ENCODE data around the gene PALM3.

The PALM3 gene

DNA sequence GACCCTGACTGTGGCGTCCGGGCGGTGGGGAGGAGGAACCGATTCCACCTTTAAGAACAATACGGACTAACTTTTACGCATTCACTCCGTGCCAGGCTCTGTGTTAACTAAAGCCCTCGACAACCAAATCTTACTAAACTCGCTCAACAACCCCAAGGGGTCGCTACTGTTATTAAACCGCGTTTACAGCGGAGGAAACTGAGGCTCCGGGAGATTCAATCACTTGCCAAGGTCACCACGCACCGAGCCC, 27.5 kb upstream of the PALM3 start:
- Histone ChIP-seq H3K79me2 (ENCODE audit: insufficient read depth, low read length) (peaks cover 6% of the 10 kb centered on the region), H2AFZ (ENCODE audit: low read depth, low read length, severe bottlenecking) (no peak overlapping the region), H3K9ac (ENCODE audit: low read length) (peak overlapping the region; percentile 68), H3K27me3 (ENCODE audit: low read length) (no peaks in the 10 kb centered on the region), H3K9me3 (ENCODE audit: insufficient read depth, low read length) (no peaks in the 10 kb centered on the region), H3K9me2 (replicated peaks; ENCODE audit: insufficient read depth, low read length) (no peaks in the 10 kb centered on the region), H3K27ac (ENCODE audit: low read depth, low read length) (peak overlapping the region; percentile 57; the same call in 1 of the 2 replicates), H3K4me2 (ENCODE audit: low read depth, low read length, poor library complexity, severe bottlenecking) (peak overlapping the region; percentile 52), H3K36me3 (ENCODE audit: low read length) (peaks cover 3% of the 10 kb centered on the region; the same call in 1 of the 2 replicates), H3F3A (ENCODE audit: insufficient read depth) (peaks cover 13% of the 10 kb centered on the region; the same call in 1 of the 2 replicates), H3K4me3 (ENCODE audit: insufficient read depth, low read length, poor library complexity, severe bottlenecking) (peak overlapping the region; percentile 79), H4K20me1 (ENCODE audit: low read depth, low read length) (no peaks in the 10 kb centered on the region)
- TF ChIP-seq, protein P1, sequence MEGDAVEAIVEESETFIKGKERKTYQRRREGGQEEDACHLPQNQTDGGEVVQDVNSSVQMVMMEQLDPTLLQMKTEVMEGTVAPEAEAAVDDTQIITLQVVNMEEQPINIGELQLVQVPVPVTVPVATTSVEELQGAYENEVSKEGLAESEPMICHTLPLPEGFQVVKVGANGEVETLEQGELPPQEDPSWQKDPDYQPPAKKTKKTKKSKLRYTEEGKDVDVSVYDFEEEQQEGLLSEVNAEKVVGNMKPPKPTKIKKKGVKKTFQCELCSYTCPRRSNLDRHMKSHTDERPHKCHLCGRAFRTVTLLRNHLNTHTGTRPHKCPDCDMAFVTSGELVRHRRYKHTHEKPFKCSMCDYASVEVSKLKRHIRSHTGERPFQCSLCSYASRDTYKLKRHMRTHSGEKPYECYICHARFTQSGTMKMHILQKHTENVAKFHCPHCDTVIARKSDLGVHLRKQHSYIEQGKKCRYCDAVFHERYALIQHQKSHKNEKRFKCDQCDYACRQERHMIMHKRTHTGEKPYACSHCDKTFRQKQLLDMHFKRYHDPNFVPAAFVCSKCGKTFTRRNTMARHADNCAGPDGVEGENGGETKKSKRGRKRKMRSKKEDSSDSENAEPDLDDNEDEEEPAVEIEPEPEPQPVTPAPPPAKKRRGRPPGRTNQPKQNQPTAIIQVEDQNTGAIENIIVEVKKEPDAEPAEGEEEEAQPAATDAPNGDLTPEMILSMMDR (IDR thresholded peaks at IDR 0.05; ENCODE audit: insufficient read depth, low read length, poor library complexity, severe bottlenecking): peak; percentile 58
- no peak for TF ChIP-seq EZH2phosphoT487 (conservative IDR thresholded peaks at IDR 0.05; ENCODE audit: low read length)

DNA sequence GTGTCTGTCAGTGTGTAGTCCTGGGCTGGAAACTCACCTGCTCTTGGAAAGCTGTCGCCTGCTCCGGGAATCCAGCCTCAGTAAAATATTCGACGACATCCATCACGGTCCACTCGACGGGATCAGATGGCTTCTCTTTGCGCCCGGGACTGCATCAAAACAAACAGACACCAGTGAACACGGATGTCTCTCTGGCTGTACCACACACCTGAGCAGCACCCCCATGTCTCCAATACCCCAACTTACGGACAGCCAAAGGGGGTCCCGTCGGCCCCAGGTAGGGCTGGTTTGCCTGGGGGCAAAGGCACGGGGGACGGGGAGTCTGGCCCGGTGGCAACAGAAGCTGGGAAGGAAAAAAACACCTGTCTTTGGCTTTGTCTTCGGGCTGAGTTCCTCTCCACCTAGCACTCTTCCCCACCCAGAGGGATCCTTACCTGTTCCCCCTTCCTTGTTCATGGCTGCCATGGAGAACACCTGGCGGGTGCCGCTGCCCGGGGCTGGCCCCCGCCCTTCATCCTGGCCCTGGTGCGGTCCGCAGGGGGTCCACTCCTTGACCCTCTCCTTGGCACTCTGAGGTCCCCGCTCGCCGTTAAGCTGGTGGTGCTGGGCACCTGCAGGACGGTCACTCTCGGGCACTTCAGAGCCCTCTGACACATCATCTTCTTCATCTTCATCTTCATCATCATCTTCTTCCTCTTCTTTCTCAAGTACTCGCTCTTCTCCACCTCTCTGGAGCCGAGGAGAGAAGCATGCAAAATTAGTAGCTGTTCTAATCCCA, 26.9 kb upstream of the PALM3 start:
- Histone ChIP-seq H3K4me2 (ENCODE audit: low read depth, low read length, poor library complexity, severe bottlenecking) (peak overlapping the region; percentile 52), H3K27ac (ENCODE audit: low read depth, low read length) (peak overlapping the region; percentile 57; the same call in 1 of the 2 replicates), H3K36me3 (ENCODE audit: low read length) (peaks cover 3% of the 10 kb centered on the region; the same call in 1 of the 2 replicates), H4K20me1 (ENCODE audit: low read depth, low read length) (no peaks in the 10 kb centered on the region), H3K9ac (ENCODE audit: low read length) (peak overlapping the region; percentile 68), H3F3A (ENCODE audit: insufficient read depth) (peaks cover 13% of the 10 kb centered on the region; the same call in 1 of the 2 replicates), H3K27me3 (ENCODE audit: low read length) (no peaks in the 10 kb centered on the region), H3K9me3 (ENCODE audit: insufficient read depth, low read length) (no peaks in the 10 kb centered on the region), H3K4me3 (ENCODE audit: insufficient read depth, low read length, poor library complexity, severe bottlenecking) (peak overlapping the region; percentile 79), H3K79me2 (ENCODE audit: insufficient read depth, low read length) (peaks cover 6% of the 10 kb centered on the region), H3K9me2 (replicated peaks; ENCODE audit: insufficient read depth, low read length) (no peaks in the 10 kb centered on the region), H2AFZ (ENCODE audit: low read depth, low read length, severe bottlenecking) (no peak overlapping the region)
- TF ChIP-seq, protein P1 (IDR thresholded peaks at IDR 0.05; ENCODE audit: insufficient read depth, low read length, poor library complexity, severe bottlenecking): no peak
- TF ChIP-seq EZH2phosphoT487 (conservative IDR thresholded peaks at IDR 0.05; ENCODE audit: low read length): no peak

DNA sequence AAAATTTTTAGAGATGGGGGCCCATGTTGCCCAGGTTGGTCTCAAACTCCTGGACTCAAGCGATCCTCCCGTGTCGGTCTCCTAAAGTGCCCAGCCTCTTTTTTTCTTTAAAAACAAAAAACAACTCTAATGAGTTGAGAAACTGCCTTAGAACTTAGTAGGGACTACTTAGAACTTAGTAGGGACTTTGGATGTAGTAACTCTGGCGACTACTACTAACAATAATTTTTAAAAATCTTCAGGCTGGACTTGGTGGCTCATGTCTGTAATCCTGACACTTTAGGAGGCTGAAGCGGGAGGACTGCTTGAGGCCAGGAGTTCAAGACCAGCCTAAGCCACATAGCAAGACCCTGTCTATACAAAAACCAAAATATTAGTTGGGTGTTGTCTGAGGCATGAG, 24.2 kb upstream of the PALM3 start:
- H3K4me2 ChIP-seq (ENCODE audit: low read depth, low read length, poor library complexity, severe bottlenecking): no peak overlapping the region
- H3K79me2 ChIP-seq (ENCODE audit: insufficient read depth, low read length): peaks cover 6% of the 10 kb centered on the region
- H3K27me3 ChIP-seq (ENCODE audit: low read length): no peaks in the 10 kb centered on the region
- H3K27ac ChIP-seq (ENCODE audit: low read depth, low read length): no peak overlapping the region
- H3K9me2 ChIP-seq (replicated peaks; ENCODE audit: insufficient read depth, low read length): no peaks in the 10 kb centered on the region
- H2AFZ ChIP-seq (ENCODE audit: low read depth, low read length, severe bottlenecking): no peak overlapping the region
- peaks cover 3% of the 10 kb centered on the region; the same call in 1 of the 2 replicates for H3K36me3 ChIP-seq (ENCODE audit: low read length)
- no peak for TF ChIP-seq EZH2phosphoT487 (conservative IDR thresholded peaks at IDR 0.05; ENCODE audit: low read length)
- TF ChIP-seq, protein P1 (IDR thresholded peaks at IDR 0.05; ENCODE audit: insufficient read depth, low read length, poor library complexity, severe bottlenecking): no peak
- H4K20me1 ChIP-seq (ENCODE audit: low read depth, low read length): no peaks in the 10 kb centered on the region
- no peak overlapping the region for H3K4me3 ChIP-seq (ENCODE audit: insufficient read depth, low read length, poor library complexity, severe bottlenecking)
- H3F3A ChIP-seq (ENCODE audit: insufficient read depth): peaks cover 10% of the 10 kb centered on the region; the same call in 1 of the 2 replicates
- no peaks in the 10 kb centered on the region for H3K9me3 ChIP-seq (ENCODE audit: insufficient read depth, low read length)
- no peak overlapping the region for H3K9ac ChIP-seq (ENCODE audit: low read length)
